Activated CD8-positive, alpha-beta T cell treated with anti-CD3 and anti-CD28 coated beads for 36 hours (primary cell): ENCODE data around the gene USP20. TPM values are rescaled to one million over a fixed set of nuclear protein-coding genes. Genes with fewer than 3 reads are reported as not detected.

ENCODE experiments used
- ATAC-seq: fragments of 200-7000 bp; cut with Tn5 transposase; one replicate; pipeline ENCODE4 v1.10.0; 2021; ENCODE audit warnings: mild to moderate bottlenecking, moderate library complexity
- CTCF ChIA-PET: fragments of 350-600 bp; sonication (Branson Sonifier 250); formaldehyde crosslinking; loops from one replicate; lab custom pipeline; 2021; ENCODE audit warnings: antibody characterized with exemption; lab: Charles Lee
- POLR2A ChIA-PET: fragments of 350-600 bp; sonication (Branson Sonifier 250); formaldehyde crosslinking; loops from one replicate; lab custom pipeline; 2021; ENCODE audit warnings: antibody characterized with exemption; lab: Charles Lee
- DNase-seq: peaks from one replicate; pipeline ENCODE4 v3.0.0-alpha.2; 2020
- H3K27ac Mint-ChIP-seq: one replicate; pipeline ENCODE4 v1.8.0; 2021; ENCODE audit warnings: mild to moderate bottlenecking, mixed read lengths
- H3K27me3 Mint-ChIP-seq: one replicate; pipeline ENCODE4 v1.8.0; 2021; ENCODE audit warnings: mixed read lengths
- H3K36me3 Mint-ChIP-seq: one replicate; pipeline ENCODE4 v1.8.0; 2021; ENCODE audit warnings: low read depth, mixed read lengths
- H3K4me1 Mint-ChIP-seq: one replicate; pipeline ENCODE4 v1.8.0; 2021; ENCODE audit warnings: low read depth, mixed read lengths
- H3K4me3 Mint-ChIP-seq: one replicate; pipeline ENCODE4 v1.8.0; 2021; ENCODE audit warnings: mild to moderate bottlenecking, moderate library complexity, mixed read lengths
- H3K9me3 Mint-ChIP-seq: one replicate; pipeline ENCODE4 v1.8.0; 2021; ENCODE audit warnings: mixed read lengths
- intact Hi-C: fragments of 100-400 bp; cut with micrococcal nuclease; formaldehyde crosslinking; loops from one replicate; pipeline ENCODE4 v1.10.0; 2022
- total RNA-seq, 2 experiments: library from RNA; stranded (reverse); gene quantifications; one replicate each; pipeline ENCODE4 v1.2.3, GENCODE V29; 2021
- TF ChIP-seq, protein P1 (sequence below): fragments of 200-600 bp; IDR thresholded peaks from one replicate; pipeline ENCODE4 v1.8.0; 2022; ENCODE audit warnings: antibody characterized with exemption, mild to moderate bottlenecking

Gene USP20
- total RNA-seq, 2 experiments from 2014 or later = 55.3 to 55.9 TPM

DNA sequence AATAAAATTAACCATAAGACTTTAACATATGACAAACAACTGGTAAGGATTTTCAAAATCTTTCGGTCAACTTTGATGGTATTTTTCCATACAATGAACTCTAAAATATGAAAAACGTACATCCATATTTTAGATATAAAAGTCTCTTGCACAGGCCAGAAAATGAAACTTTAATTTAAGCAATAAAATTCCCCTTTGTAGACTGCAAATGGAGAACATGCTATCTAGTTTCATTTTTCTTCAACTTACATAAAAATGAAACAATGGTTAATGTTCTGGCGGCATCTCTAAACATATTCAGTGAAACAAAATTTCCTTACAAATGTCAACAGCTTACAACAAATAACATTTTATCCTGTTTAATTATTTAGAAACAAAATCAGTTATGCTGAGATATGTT is 84.0 kb downstream of the USP20 start:
- ATAC-seq (no peak), DNase-seq (no peak)
- POLR2A ChIA-PET = interaction anchor here (1.0 to 1.2 kb wide), 3 partner anchors 12 to 20 kb away, joined by 3 to 4 read pairs (median 3); no protein-coding TSS in a partner anchor
- intact Hi-C loops = no loop called here
- Mint-ChIP-seq H3K36me3 (peaks cover 71% of the 10 kb centered on the region), H3K27me3 (no peaks in the 10 kb centered on the region), H3K4me3 (no peak overlapping the region), H3K9me3 (no peaks in the 10 kb centered on the region), H3K4me1 (peaks cover 41% of the 10 kb centered on the region), H3K27ac (peak overlapping the region; percentile 71)
- TF ChIP-seq, protein P1, sequence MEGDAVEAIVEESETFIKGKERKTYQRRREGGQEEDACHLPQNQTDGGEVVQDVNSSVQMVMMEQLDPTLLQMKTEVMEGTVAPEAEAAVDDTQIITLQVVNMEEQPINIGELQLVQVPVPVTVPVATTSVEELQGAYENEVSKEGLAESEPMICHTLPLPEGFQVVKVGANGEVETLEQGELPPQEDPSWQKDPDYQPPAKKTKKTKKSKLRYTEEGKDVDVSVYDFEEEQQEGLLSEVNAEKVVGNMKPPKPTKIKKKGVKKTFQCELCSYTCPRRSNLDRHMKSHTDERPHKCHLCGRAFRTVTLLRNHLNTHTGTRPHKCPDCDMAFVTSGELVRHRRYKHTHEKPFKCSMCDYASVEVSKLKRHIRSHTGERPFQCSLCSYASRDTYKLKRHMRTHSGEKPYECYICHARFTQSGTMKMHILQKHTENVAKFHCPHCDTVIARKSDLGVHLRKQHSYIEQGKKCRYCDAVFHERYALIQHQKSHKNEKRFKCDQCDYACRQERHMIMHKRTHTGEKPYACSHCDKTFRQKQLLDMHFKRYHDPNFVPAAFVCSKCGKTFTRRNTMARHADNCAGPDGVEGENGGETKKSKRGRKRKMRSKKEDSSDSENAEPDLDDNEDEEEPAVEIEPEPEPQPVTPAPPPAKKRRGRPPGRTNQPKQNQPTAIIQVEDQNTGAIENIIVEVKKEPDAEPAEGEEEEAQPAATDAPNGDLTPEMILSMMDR = no peak
- CTCF ChIA-PET = interaction anchor here (1.2 kb wide), 1 partner anchor 33 kb away, joined by 3 read pairs; no protein-coding TSS in a partner anchor

DNA sequence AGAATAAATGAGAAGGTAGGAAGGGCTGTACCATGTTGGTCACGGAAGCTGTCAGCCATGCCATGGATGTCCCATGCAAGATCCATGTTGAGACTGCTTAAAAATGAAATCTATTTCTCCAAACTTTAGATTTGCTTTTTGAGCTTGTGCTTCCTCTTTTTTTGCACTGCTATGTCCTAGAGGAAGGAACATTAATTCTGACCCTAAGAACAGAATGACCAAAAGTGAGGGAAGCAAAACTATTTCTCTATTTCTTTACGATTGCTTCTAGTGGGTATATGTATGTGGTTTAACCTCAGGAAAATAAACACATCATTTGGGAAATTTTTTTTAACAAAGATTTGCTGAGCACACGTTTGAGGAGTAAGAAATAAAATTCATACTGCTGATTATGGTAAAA is 84.6 kb downstream of the USP20 start:
- Mint-ChIP-seq H3K9me3 (no peaks in the 10 kb centered on the region), H3K27ac (peak overlapping the region; percentile 71), H3K36me3 (peaks cover 75% of the 10 kb centered on the region), H3K4me1 (peaks cover 44% of the 10 kb centered on the region), H3K4me3 (no peak overlapping the region), H3K27me3 (no peaks in the 10 kb centered on the region)
- intact Hi-C loops = no loop called here
- TF ChIP-seq, protein P1 = no peak
- CTCF ChIA-PET = interaction anchor here (0.6 to 1.2 kb wide), 2 partner anchors 13 to 33 kb away, joined by 3 read pairs; no protein-coding TSS in a partner anchor
- ATAC-seq = no peak
- DNase-seq = no peak
- POLR2A ChIA-PET = interaction anchor here (0.6 to 1.2 kb wide), 3 partner anchors 13 to 14 kb away, joined by 3 to 4 read pairs (median 4); no protein-coding TSS in a partner anchor

DNA sequence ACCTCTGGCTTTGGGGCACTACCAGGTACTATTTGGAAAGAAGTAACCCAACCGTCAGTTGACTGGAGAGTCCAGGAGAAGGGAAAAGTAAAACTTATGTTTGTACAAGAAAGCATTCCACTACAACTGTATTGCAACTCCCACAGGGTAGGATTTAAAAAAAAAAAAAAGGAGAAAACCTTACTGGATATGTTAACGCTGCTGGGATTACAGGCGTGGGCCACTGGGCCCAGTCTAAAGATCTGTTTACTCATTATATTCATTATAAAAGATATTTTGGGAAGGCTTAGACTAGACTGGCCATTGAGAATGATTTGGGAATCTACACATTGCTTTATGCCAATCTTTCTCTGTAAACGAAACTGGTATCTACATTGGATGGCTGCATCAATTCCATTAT is 86.6 kb downstream of the USP20 start:
- H3K36me3 Mint-ChIP-seq = peaks cover 70% of the 10 kb centered on the region
- TF ChIP-seq, protein P1 = no peak
- DNase-seq (no peak), ATAC-seq (no peak)
- peak overlapping the region; percentile 56 for H3K27ac Mint-ChIP-seq
- no peaks in the 10 kb centered on the region for H3K27me3 Mint-ChIP-seq
- no peak overlapping the region for H3K4me3 Mint-ChIP-seq
- H3K9me3 Mint-ChIP-seq = no peaks in the 10 kb centered on the region
- ChIA-PET CTCF (interaction anchor here (0.9 kb wide), 1 partner anchor 37 kb away, joined by 3 read pairs; no protein-coding TSS in a partner anchor), POLR2A (interaction anchor here (0.5 kb wide), 1 partner anchor 308 kb away, joined by 3 read pairs; no protein-coding TSS in a partner anchor)
- intact Hi-C loops = no loop called here
- peaks cover 41% of the 10 kb centered on the region for H3K4me1 Mint-ChIP-seq

DNA sequence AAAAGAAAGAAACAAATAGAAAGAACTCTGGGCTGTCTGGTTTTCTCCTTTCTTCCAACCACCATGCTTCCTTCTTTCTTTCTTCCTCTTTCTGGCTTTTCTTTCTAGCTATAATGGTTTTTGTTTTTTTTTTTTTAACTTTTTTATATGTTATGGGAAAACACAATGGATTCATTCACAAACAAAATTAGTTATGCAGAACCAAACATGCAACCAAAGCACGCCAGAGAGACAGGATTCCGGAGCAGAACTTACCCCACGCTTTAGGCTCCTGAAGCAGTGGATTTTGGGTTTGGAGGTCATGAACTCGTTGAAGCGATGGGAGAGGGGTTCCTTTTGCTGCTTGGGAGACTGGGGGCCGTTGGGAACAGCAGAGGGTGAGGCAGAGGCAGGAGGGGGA is 88.3 kb downstream of the USP20 start:
- CTCF ChIA-PET = interaction anchor here (1.3 kb wide), 1 partner anchor 9 kb away, joined by 4 read pairs; no protein-coding TSS in a partner anchor
- peaks cover 70% of the 10 kb centered on the region for H3K36me3 Mint-ChIP-seq

More for the DNA sequence above, 88.3 kb downstream of the USP20 start:
- intact Hi-C loops = no loop called here
- H3K9me3 Mint-ChIP-seq = no peaks in the 10 kb centered on the region
- POLR2A ChIA-PET = interaction anchor here (0.7 to 1.8 kb wide), 3 partner anchors 9 to 39 kb away, joined by 3 to 12 read pairs (median 5); no protein-coding TSS in a partner anchor
- TF ChIP-seq, protein P1 = no peak
- no peaks in the 10 kb centered on the region for H3K27me3 Mint-ChIP-seq
- DNase-seq (no peak), ATAC-seq (no peak)
- peaks cover 36% of the 10 kb centered on the region for H3K4me1 Mint-ChIP-seq
- H3K4me3 Mint-ChIP-seq = no peak overlapping the region
- H3K27ac Mint-ChIP-seq = peak overlapping the region; percentile 12
